K562 (cell line): ENCODE data around the gene ADAT2. TPM values are rescaled to one million over a fixed set of nuclear protein-coding genes. Genes with fewer than 3 reads are reported as not detected.

Experiments used
- CBX5 ChIP-seq: IDR thresholded peaks from 2 replicates; pipeline ENCODE4 v1.6.1; 2014; ENCODE audit warnings: low read depth, borderline replicate concordance
- PTTG1 ChIP-seq: fragments of 450-650 bp; IDR thresholded peaks from 2 replicates; pipeline ENCODE4 v1.6.1; 2016; ENCODE audit warnings: low read depth, mild to moderate bottlenecking, missing genetic modification characterization, missing compliant biosample characterization
- SETDB1 ChIP-seq: IDR thresholded peaks from one replicate; pipeline ENCODE4 v1.6.1; 2012; ENCODE audit warnings: low read length, control low read depth, inconsistent platforms
- SIN3A ChIP-seq, 2 experiments: fragments of 150-350 bp in 1 of 2; IDR thresholded peaks; 2 replicates each; pipeline ENCODE4 v1.6.1; 2011 to 2016; ENCODE audit warnings: borderline replicate concordance in 2 of 2, low read depth in 2 of 2, low read length in 2 of 2, mild to moderate bottlenecking in 2 of 2, moderate library complexity in 2 of 2; ENCODE audit not compliant: control insufficient read depth in 1 of 2
- SNRNP70 ChIP-seq: fragments of 200-400 bp; formaldehyde crosslinking; optimal IDR thresholded peaks from 2 replicates; pipeline ENCODE3; 2017; ENCODE audit warnings: low read depth, low read length
- STAG1 ChIP-seq: sonication (generic); formaldehyde crosslinking; IDR thresholded peaks from 2 replicates; pipeline ENCODE4 v1.5.0; 2020; ENCODE audit warnings: missing genetic modification reagents, borderline replicate concordance
- ZFP30 ChIP-seq: fragments of 250-450 bp; sonication (Bioruptor Pico); IDR thresholded peaks from 2 replicates; pipeline ENCODE4 v1.8.0; 2022; ENCODE audit warnings: moderate library complexity, mild to moderate bottlenecking, inconsistent platforms, borderline replicate concordance
- polyA plus RNA-seq, 8 experiments: library from polyadenylated mRNA; depleted of rRNA in 4 of 8; stranded (reverse) in 5 of 8; unstranded in 3 of 8; fragments of >200 nt; fragmentation: Nextera tagmentation in 2 of 8; fragmentation: Illumina TruSeq in 1 of 8; extraction: Ambion mirVana in 2 of 8; extraction: Trizol in 1 of 8; gene quantifications; 2 replicates each; pipeline versions ENCODE4 v1.2.1 to v1.2.3, GENCODE V29; 2011 to 2014; ENCODE audit warnings: inconsistent platforms in 1 of 8, missing spikeins in 1 of 8
- total RNA-seq, 7 experiments: library from RNA; depleted of rRNA in 6 of 7; stranded (reverse); fragments of >200 nt in 6 of 7; fragmentation: Illumina TruSeq in 2 of 7; extraction: Trizol in 2 of 7; gene quantifications; 2 replicates each; pipeline versions ENCODE4 v1.2.1 to v1.2.3, GENCODE V29; 2011 to 2021; ENCODE audit warnings: low replicate concordance in 1 of 7
- TF ChIP-seq, protein P1 (sequence below): fragments of 450-650 bp; IDR thresholded peaks from 2 replicates; pipeline ENCODE4 v1.6.1; 2017; ENCODE audit warnings: antibody characterized with exemption, mild to moderate bottlenecking
- TF ChIP-seq, protein P2 (sequence below): IDR thresholded peaks from 2 replicates; pipeline ENCODE4 v1.6.1; 2011; ENCODE audit warnings: borderline replicate concordance, low read depth, mild to moderate bottlenecking, moderate library complexity, low read length; ENCODE audit not compliant: insufficient read depth, poor library complexity, severe bottlenecking

Gene ADAT2
- total and polyA plus RNA-seq, 9 of the 15 experiments (the other 6 are each of a cell fraction or from before 2014, with no cell fraction given) = 13.0 to 62.5 (median 31.7) TPM

GRCh38 chr6:143443096-143443495 lies 7.4 kb downstream of the ADAT2 start (continued):
- TF ChIP-seq STAG1 (no peak), SETDB1 (no peak), SNRNP70 (no peak), PTTG1 (no peak), ZFP30 (no peak), SIN3A (IDR thresholded peaks at IDR 0.05; ENCODE audit: borderline replicate concordance in 2 of 2, control insufficient read depth in 1 of 2, low read depth in 2 of 2, low read length in 2 of 2) (no peak), CBX5 (no peak)
- TF ChIP-seq, protein P1, sequence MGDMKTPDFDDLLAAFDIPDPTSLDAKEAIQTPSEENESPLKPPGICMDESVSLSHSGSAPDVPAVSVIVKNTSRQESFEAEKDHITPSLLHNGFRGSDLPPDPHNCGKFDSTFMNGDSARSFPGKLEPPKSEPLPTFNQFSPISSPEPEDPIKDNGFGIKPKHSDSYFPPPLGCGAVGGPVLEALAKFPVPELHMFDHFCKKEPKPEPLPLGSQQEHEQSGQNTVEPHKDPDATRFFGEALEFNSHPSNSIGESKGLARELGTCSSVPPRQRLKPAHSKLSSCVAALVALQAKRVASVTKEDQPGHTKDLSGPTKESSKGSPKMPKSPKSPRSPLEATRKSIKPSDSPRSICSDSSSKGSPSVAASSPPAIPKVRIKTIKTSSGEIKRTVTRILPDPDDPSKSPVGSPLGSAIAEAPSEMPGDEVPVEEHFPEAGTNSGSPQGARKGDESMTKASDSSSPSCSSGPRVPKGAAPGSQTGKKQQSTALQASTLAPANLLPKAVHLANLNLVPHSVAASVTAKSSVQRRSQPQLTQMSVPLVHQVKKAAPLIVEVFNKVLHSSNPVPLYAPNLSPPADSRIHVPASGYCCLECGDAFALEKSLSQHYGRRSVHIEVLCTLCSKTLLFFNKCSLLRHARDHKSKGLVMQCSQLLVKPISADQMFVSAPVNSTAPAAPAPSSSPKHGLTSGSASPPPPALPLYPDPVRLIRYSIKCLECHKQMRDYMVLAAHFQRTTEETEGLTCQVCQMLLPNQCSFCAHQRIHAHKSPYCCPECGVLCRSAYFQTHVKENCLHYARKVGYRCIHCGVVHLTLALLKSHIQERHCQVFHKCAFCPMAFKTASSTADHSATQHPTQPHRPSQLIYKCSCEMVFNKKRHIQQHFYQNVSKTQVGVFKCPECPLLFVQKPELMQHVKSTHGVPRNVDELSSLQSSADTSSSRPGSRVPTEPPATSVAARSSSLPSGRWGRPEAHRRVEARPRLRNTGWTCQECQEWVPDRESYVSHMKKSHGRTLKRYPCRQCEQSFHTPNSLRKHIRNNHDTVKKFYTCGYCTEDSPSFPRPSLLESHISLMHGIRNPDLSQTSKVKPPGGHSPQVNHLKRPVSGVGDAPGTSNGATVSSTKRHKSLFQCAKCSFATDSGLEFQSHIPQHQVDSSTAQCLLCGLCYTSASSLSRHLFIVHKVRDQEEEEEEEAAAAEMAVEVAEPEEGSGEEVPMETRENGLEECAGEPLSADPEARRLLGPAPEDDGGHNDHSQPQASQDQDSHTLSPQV = no peak
- TF ChIP-seq, protein P2, sequence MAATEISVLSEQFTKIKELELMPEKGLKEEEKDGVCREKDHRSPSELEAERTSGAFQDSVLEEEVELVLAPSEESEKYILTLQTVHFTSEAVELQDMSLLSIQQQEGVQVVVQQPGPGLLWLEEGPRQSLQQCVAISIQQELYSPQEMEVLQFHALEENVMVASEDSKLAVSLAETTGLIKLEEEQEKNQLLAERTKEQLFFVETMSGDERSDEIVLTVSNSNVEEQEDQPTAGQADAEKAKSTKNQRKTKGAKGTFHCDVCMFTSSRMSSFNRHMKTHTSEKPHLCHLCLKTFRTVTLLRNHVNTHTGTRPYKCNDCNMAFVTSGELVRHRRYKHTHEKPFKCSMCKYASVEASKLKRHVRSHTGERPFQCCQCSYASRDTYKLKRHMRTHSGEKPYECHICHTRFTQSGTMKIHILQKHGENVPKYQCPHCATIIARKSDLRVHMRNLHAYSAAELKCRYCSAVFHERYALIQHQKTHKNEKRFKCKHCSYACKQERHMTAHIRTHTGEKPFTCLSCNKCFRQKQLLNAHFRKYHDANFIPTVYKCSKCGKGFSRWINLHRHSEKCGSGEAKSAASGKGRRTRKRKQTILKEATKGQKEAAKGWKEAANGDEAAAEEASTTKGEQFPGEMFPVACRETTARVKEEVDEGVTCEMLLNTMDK = no peak
